Measurements from ENCODE around the gene TNFRSF13B.
"Not testable (repeated sequence)": the region's sequence is repeated elsewhere in the genome, so short reads cannot be mapped to it uniquely, and the experiment has no call there.

The TNFRSF13B gene

GRCh38 chr17:16997514-16998429 is 25.9 kb upstream of the TNFRSF13B start:
- H3K4me1 ChIP-seq (ENCODE audit: insufficient read depth, low read length): no peaks in the 10 kb centered on the region
- no peaks in the 10 kb centered on the region for H3K9me3 ChIP-seq (ENCODE audit: control insufficient read depth, insufficient read depth, low read length)
- H3K36me3 ChIP-seq (ENCODE audit: insufficient read depth, low read length): no peaks in the 10 kb centered on the region
- no peak overlapping the region for H3K9ac ChIP-seq (ENCODE audit: low read depth, low read length)

GRCh38 chr17:16996726-16997125 is 24.8 kb upstream of the TNFRSF13B start:
- H3K9ac ChIP-seq (ENCODE audit: low read depth, low read length); H3K4me1 ChIP-seq (ENCODE audit: insufficient read depth, low read length); H3K9me3 ChIP-seq (ENCODE audit: control insufficient read depth, insufficient read depth, low read length); H3K36me3 ChIP-seq (ENCODE audit: insufficient read depth, low read length): not testable (repeated sequence)

DNA sequence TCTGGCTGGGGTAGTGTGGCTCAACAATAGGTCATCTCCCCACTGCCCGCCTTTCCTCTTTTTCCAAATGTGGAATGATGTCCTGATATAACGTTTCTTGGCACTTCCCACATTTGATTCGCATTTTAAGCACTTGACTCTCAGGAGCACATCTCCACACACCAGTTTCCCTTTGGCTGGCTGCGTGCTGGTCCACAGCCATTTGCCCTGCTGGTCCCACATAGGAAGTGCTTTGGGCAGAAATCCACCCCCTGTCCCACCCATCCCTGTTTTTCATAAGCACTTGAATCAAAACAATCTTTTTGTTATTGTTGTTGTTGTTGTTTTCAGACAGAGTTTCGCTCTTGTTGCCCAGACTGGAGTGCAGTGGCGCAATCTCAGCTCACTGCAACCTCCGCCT is 24.0 kb upstream of the TNFRSF13B start:
- no peak overlapping the region for H3K9ac ChIP-seq (ENCODE audit: low read depth, low read length)
- H3K9me3 ChIP-seq (ENCODE audit: control insufficient read depth, insufficient read depth, low read length): no peaks in the 10 kb centered on the region
- H3K36me3 ChIP-seq (ENCODE audit: insufficient read depth, low read length): no peaks in the 10 kb centered on the region
- H3K4me1 ChIP-seq (ENCODE audit: insufficient read depth, low read length): no peaks in the 10 kb centered on the region

GRCh38 chr17:16994631-16995030 is 22.7 kb upstream of the TNFRSF13B start:
- Histone ChIP-seq H3K9ac (ENCODE audit: low read depth, low read length) (no peak overlapping the region), H3K4me1 (ENCODE audit: insufficient read depth, low read length) (no peaks in the 10 kb centered on the region), H3K9me3 (ENCODE audit: control insufficient read depth, insufficient read depth, low read length) (no peaks in the 10 kb centered on the region), H3K36me3 (ENCODE audit: insufficient read depth, low read length) (no peaks in the 10 kb centered on the region)

- peaks cover 5% of the 10 kb centered on the region; the same call in 1 of the 2 replicates for H3K4me1 ChIP-seq (ENCODE audit: insufficient read depth, low read length)
- no peaks in the 10 kb centered on the region for H3K36me3 ChIP-seq (ENCODE audit: insufficient read depth, low read length)
- H3K9me3 ChIP-seq (ENCODE audit: control insufficient read depth, insufficient read depth, low read length): no peaks in the 10 kb centered on the region
- no peak overlapping the region for H3K9ac ChIP-seq (ENCODE audit: low read depth, low read length)
These were observed 19.6 kb upstream of the TNFRSF13B start for GRCh38 chr17:16991349-16992009.

DNA sequence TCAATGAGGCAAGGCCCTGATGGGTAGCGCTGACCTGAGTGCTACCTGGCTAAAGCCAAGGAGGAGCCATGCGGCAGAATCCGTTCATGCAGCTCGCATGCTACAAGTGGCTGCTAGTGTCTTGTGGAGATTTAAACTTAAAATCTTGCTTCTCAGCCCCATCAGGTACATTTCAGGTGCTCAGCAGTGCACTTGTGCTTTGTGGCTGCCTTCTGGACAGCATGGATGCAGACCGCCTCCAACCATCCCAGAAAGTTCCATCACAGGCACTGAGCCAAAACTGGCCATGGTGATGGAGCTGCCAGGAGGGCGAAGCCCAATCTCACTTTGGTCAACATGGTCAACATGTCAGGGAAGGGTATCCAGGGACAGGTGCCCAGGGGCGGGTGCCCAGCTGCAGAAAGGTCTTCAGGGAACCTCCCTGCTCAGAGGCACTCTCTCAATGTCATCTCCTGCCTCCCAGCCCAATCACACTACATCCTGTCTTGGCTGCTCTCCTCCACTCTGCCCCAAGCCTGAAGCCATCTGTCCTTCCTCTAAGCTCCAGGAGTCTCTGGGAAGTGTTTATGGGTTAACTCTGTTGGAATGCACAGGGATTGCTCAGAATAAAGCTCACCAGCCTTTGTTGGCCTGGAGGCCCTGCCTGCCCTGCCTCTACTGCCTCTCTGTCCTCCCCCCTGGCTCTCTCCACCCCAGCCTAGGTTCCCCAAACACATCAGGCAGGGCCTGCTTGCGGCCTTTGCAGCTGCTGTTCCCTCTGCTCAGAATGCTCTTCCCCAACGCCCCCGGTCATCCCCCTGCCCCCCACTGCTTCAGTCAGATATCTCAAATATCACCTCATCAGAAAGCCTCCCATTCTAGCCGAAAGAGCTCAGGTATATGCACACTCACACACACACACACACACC is 18.3 kb upstream of the TNFRSF13B start:
- no peak overlapping the region for H3K9ac ChIP-seq (ENCODE audit: low read depth, low read length)
- H3K36me3 ChIP-seq (ENCODE audit: insufficient read depth, low read length): no peaks in the 10 kb centered on the region

GRCh38 chr17:16989230-16989952 is 17.5 kb upstream of the TNFRSF13B start:
- Histone ChIP-seq H3K4me1 (ENCODE audit: insufficient read depth, low read length) (peaks cover 5% of the 10 kb centered on the region; the same call in 1 of the 2 replicates), H3K9ac (ENCODE audit: low read depth, low read length) (no peak overlapping the region)

More for the DNA sequence above, 18.3 kb upstream of the TNFRSF13B start:
- Histone ChIP-seq H3K4me1 (ENCODE audit: insufficient read depth, low read length) (peaks cover 5% of the 10 kb centered on the region; the same call in 1 of the 2 replicates), H3K9me3 (ENCODE audit: control insufficient read depth, insufficient read depth, low read length) (no peaks in the 10 kb centered on the region)

GRCh38 chr17:16988749-16989229 is 16.9 kb upstream of the TNFRSF13B start:
- Histone ChIP-seq H3K4me1 (ENCODE audit: insufficient read depth, low read length) (peaks cover 5% of the 10 kb centered on the region; the same call in 1 of the 2 replicates), H3K9ac (ENCODE audit: low read depth, low read length) (no peak overlapping the region), H3K36me3 (ENCODE audit: insufficient read depth, low read length) (no peaks in the 10 kb centered on the region), H3K9me3 (ENCODE audit: control insufficient read depth, insufficient read depth, low read length) (no peaks in the 10 kb centered on the region)

More at GRCh38 chr17:16989230-16989952, 17.5 kb upstream of the TNFRSF13B start:
- Histone ChIP-seq H3K36me3 (ENCODE audit: insufficient read depth, low read length) (no peaks in the 10 kb centered on the region), H3K9me3 (ENCODE audit: control insufficient read depth, insufficient read depth, low read length) (no peaks in the 10 kb centered on the region)

GRCh38 chr17:16987830-16988601 is 16.1 kb upstream of the TNFRSF13B start:
- Histone ChIP-seq H3K4me1 (ENCODE audit: insufficient read depth, low read length) (peaks cover 5% of the 10 kb centered on the region; the same call in 1 of the 2 replicates), H3K9me3 (ENCODE audit: control insufficient read depth, insufficient read depth, low read length) (no peaks in the 10 kb centered on the region), H3K9ac (ENCODE audit: low read depth, low read length) (no peak overlapping the region), H3K36me3 (ENCODE audit: insufficient read depth, low read length) (no peaks in the 10 kb centered on the region)

DNA sequence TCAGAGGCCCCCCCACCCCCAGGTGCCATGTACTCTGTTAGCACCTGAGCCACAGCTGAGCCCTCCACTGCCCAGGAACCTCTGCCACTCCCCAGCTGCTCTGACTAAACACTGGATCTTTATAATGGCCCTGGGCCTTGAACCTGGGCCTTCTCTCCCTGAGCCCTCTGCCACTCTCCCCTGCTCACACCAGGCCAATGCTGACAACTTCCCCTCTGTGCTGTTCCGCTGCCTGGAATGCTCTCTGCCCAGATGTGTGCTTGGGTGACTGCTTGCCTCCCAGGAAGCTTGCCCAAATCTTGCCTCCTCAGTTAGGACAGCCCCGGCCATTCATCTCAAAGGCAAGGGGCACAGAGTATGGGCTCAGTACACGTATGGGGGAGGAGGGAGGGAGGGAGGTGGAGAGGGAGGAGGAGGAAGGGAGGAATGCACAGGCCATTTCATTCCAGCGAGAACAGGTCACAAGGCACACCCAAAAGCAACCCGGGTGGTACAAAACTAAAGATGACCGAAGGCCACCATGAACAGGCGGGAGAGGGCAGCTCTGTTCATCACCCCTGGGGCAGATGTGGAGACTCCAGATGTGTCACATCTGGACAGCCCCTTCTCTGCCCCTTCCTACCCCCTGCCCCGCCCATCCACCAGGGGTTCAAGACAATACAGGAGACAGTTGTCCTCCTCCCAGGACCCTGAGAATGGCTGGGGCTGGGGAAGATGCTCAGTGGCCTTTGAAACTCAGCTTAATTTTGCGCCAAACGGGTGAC is 15.3 kb upstream of the TNFRSF13B start:
- H3K4me1 ChIP-seq (ENCODE audit: insufficient read depth, low read length): peaks cover 5% of the 10 kb centered on the region; the same call in 1 of the 2 replicates
- H3K9ac ChIP-seq (ENCODE audit: low read depth, low read length): no peak overlapping the region
- H3K36me3 ChIP-seq (ENCODE audit: insufficient read depth, low read length): no peaks in the 10 kb centered on the region
- H3K9me3 ChIP-seq (ENCODE audit: control insufficient read depth, insufficient read depth, low read length): no peaks in the 10 kb centered on the region

DNA sequence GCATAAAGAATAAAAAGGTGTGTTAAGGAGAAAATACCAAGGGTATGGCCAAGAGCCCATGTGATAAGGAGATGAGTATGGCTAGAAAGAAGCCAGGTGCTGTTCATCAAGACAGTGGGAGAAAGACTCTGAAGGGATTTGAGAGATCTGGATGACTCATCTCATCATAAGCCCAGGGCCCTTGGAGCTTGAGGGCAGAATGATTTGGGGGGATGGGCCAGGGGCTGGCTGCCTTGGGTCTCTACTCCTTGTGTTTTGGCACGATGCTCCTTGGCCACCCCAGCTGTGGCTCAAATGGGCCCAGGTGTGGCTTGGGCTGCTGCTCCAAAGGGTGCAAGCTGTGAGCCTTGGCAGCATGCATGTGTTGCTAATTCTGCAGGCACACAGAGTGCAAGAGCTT is 14.5 kb upstream of the TNFRSF13B start:
- no peak overlapping the region for H3K9ac ChIP-seq (ENCODE audit: low read depth, low read length)
- no peaks in the 10 kb centered on the region for H3K9me3 ChIP-seq (ENCODE audit: control insufficient read depth, insufficient read depth, low read length)
- H3K4me1 ChIP-seq (ENCODE audit: insufficient read depth, low read length): peaks cover 5% of the 10 kb centered on the region; the same call in 1 of the 2 replicates
- no peaks in the 10 kb centered on the region for H3K36me3 ChIP-seq (ENCODE audit: insufficient read depth, low read length)

DNA sequence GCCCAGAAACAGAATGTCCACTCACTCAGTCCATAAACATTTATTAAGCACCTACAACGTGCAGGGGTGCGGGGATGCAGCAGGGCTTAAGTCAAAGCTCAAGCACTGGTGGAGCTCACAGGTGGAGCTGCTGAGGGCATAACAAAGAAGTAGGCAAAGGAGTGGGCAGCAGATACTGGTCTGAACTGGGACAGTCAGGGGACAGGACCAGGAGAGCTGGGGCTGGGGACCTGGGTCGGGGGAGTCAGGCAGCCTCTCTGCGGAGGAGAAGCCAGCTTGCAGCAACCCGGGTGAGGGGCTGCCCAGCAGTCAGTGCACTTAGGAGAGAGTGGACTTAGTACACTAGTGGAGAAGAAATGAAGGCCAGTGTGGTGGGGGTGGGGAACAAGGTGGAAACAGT is 10.0 kb upstream of the TNFRSF13B start:
- no peaks in the 10 kb centered on the region for H3K9me3 ChIP-seq (ENCODE audit: control insufficient read depth, insufficient read depth, low read length)
- H3K36me3 ChIP-seq (ENCODE audit: insufficient read depth, low read length): no peaks in the 10 kb centered on the region
- no peak overlapping the region for H3K9ac ChIP-seq (ENCODE audit: low read depth, low read length)
- no peaks in the 10 kb centered on the region for H3K4me1 ChIP-seq (ENCODE audit: insufficient read depth, low read length)
